Kidney (tissue), 14 donors: ENCODE measurements around the gene CLEC5A. TPM values are rescaled to one million over a fixed set of nuclear protein-coding genes. Genes with fewer than 3 reads are reported as not detected.

Experiments used
- DNase-seq, 5 donors: peaks; one replicate each; pipeline ENCODE4 v3.0.0-alpha.2; 2013 to 2020
- FAIRE-seq: peaks from 2 replicates; lab custom pipeline; 2012; peaks lifted over from hg19 to GRCh38; lab: Jason Lieb, UNC
- H3K27ac ChIP-seq, 2 donors: one replicate each; pipeline ENCODE4 v1.7.0; 2013; ENCODE audit warnings: low read depth in 2 of 2, low read length in 2 of 2, inconsistent platforms in 1 of 2
- H3K27me3 ChIP-seq: one replicate; pipeline ENCODE4 v1.7.1; 2013; ENCODE audit warnings: low read length, inconsistent platforms; ENCODE audit not compliant: control insufficient read depth, insufficient read depth
- H3K36me3 ChIP-seq, 3 donors: one replicate each; pipeline versions ENCODE4 v1.7.0 to v1.7.1; 2013; ENCODE audit warnings: low read length in 3 of 3, control low read depth in 1 of 3, inconsistent platforms in 1 of 3; ENCODE audit not compliant: insufficient read depth in 3 of 3, control insufficient read depth in 2 of 3
- H3K4me1 ChIP-seq, 3 donors: one replicate each; pipeline versions ENCODE4 v1.7.0 to v1.7.1; 2013; ENCODE audit warnings: low read length in 3 of 3, inconsistent platforms in 1 of 3, low read depth in 1 of 3; ENCODE audit not compliant: control insufficient read depth in 2 of 3, insufficient read depth in 2 of 3
- H3K4me3 ChIP-seq, 3 donors: one replicate each; pipeline versions ENCODE4 v1.7.0 to v1.8.1; 2013; ENCODE audit warnings: low read length in 3 of 3, control low read depth in 1 of 3, inconsistent platforms in 1 of 3
- H3K9ac ChIP-seq, 3 donors: one replicate each; pipeline versions ENCODE4 v1.7.0 to v1.7.1; 2013; ENCODE audit warnings: low read length in 3 of 3, control low read depth in 1 of 3, inconsistent platforms in 1 of 3
- H3K9me3 ChIP-seq, 3 donors: one replicate each; pipeline versions ENCODE4 v1.7.0 to v1.7.1; 2013; ENCODE audit warnings: low read length in 3 of 3, control low read depth in 1 of 3, inconsistent platforms in 1 of 3; ENCODE audit not compliant: control insufficient read depth in 2 of 3, insufficient read depth in 1 of 3
- intact Hi-C: fragments of 100-400 bp; cut with DNase I; formaldehyde crosslinking; loops from one replicate; pipeline ENCODE4 v1.11.1; 2022
- polyA plus RNA-seq: library from polyadenylated mRNA; stranded (reverse); fragments of 350-450 nt; fragmentation: Illumina TruSeq; extraction: RNeasy Lipid Tissue Mini Kit (QIAGEN cat#74804); gene quantifications from one replicate; pipeline ENCODE4 v1.2.3, GENCODE V29; 2014; ENCODE audit warnings: low read depth, low replicate concordance; ENCODE audit not compliant: insufficient read depth
- total RNA-seq: library from RNA; stranded (reverse); fragmentation: NEBNext Ultra II Directional; extraction: Animal tissue kit (Norgen Biotek cat#: 25700); gene quantifications from one replicate; pipeline ENCODE4 v1.2.1, GENCODE V29; 2021
- TF ChIP-seq, protein P1 (sequence below): IDR thresholded peaks from 3 replicates; pipeline ENCODE4 v1.5.1; 2012; ENCODE audit warnings: mild to moderate bottlenecking, moderate library complexity, borderline replicate concordance; ENCODE audit not compliant: insufficient read depth; ENCODE audit errors: extremely low read depth
- donor health status: control.
- donor health status: control.
- donor health status: control.
- donor health status: control.
- donor health status: control.
- donor health status: DM: yes; HTN: yes; CAD: no.
- donor health status: Normal renal cell carcinoma (clear cell type).

CLEC5A gene
- total and polyA plus RNA-seq, 2 donors from 2014 or later = 2.9 TPM; not detected in 1

DNA sequence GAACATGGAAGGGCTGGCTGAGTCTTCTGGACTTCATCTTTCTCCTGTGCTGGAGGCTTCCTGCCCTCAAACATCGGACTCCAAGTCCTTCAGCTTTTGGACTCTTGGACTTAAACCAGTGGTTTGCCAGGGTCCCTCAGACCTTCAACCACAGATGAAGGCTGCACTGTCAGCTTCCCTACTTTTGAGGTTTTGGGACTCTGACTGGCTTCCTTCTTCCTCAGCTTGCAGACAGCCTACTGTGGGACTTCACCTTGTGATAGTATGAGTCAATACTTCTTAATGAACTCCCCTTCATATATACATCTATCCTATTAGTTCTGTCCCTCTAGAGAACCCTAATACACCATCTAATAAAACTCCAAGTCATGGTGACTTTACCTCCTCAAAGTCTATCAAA lies 4.0 kb upstream of the CLEC5A start:
- no peaks in the 10 kb centered on the region for H3K27me3 ChIP-seq
- no peaks in the 10 kb centered on the region for H3K9me3 ChIP-seq
- no peak overlapping the region for H3K4me3 ChIP-seq
- DNase-seq (no peak), FAIRE-seq (no peak)
- intact Hi-C loops = no loop called here
- no peaks in the 10 kb centered on the region for H3K36me3 ChIP-seq
- TF ChIP-seq, protein P1, sequence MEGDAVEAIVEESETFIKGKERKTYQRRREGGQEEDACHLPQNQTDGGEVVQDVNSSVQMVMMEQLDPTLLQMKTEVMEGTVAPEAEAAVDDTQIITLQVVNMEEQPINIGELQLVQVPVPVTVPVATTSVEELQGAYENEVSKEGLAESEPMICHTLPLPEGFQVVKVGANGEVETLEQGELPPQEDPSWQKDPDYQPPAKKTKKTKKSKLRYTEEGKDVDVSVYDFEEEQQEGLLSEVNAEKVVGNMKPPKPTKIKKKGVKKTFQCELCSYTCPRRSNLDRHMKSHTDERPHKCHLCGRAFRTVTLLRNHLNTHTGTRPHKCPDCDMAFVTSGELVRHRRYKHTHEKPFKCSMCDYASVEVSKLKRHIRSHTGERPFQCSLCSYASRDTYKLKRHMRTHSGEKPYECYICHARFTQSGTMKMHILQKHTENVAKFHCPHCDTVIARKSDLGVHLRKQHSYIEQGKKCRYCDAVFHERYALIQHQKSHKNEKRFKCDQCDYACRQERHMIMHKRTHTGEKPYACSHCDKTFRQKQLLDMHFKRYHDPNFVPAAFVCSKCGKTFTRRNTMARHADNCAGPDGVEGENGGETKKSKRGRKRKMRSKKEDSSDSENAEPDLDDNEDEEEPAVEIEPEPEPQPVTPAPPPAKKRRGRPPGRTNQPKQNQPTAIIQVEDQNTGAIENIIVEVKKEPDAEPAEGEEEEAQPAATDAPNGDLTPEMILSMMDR = no peak
- no peak overlapping the region for H3K27ac ChIP-seq
- H3K4me1 ChIP-seq = no peaks in the 10 kb centered on the region
- H3K9ac ChIP-seq = no peak overlapping the region

DNA sequence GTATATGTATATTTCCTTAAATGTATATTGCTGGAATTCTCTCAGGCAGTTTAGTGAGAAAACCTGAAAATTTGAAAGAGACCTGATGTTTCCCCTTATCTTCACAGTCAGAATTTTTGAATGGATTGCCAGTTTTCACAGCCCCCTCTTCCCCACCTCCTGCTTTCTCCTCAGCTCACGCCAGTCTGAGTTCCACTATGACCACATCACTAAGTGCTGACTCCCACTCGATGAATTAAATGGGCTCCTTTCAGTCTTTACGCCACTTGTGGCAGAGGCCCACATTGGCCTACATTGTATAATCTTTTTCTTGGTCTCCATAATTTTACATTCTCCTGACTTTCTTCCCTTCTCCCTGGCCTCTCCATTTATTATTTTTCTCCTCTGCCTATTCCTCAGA lies 3.1 kb upstream of the CLEC5A start:
- Histone ChIP-seq H3K9me3 (no peaks in the 10 kb centered on the region), H3K27ac (no peak overlapping the region), H3K4me1 (no peaks in the 10 kb centered on the region), H3K9ac (no peak overlapping the region), H3K4me3 (no peak overlapping the region), H3K36me3 (no peaks in the 10 kb centered on the region), H3K27me3 (no peaks in the 10 kb centered on the region)
- intact Hi-C loops = no loop called here
- DNase-seq (no peak), FAIRE-seq (no peak)
- TF ChIP-seq, protein P1 = no peak

DNA sequence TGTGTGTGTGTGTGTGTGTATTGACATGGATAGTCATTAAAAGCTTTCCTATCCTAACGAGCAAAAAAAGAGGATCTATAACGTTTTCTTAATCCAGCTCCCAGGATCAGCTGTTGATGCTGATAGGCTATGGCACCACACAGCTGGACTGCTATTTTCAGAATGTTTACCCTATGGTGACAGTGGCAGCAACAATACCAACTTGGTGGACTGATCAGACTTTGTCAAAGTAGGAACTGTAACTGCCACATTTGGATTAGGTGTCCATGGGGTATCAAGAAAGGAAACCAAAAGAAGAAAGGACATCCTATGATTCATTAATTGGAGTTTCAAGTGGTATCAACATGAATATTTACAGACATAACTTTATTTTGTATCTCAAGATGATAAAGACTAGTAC lies 2.7 kb upstream of the CLEC5A start:
- no peak for DNase-seq
- FAIRE-seq = no peak
- TF ChIP-seq, protein P1 = no peak
- no peak overlapping the region for H3K4me3 ChIP-seq
- no peaks in the 10 kb centered on the region for H3K27me3 ChIP-seq
- intact Hi-C loops = no loop called here
- H3K4me1 ChIP-seq = no peaks in the 10 kb centered on the region
- no peak overlapping the region for H3K27ac ChIP-seq
- H3K9ac ChIP-seq = no peak overlapping the region
- no peaks in the 10 kb centered on the region for H3K9me3 ChIP-seq
- no peaks in the 10 kb centered on the region for H3K36me3 ChIP-seq

DNA sequence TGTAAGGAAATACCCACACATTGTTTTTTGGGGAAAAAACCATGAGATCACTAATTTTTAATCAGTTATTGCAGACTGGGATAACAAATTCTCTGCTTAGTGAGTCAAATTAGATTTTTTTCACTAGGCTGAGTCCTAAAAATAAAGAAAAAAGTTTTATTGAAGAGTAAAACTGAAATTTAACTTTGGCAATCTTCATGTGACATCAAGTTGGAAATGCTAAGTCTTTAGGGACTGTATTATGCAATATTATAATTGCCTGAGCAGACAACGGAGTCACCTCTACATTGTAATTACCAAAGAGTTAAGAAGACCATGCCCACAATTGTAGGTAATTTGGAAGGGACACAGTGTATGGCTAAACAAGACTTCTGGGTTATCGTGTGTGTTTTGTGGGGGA lies 2.2 kb upstream of the CLEC5A start:
- intact Hi-C loops = no loop called here
- Histone ChIP-seq H3K9me3 (no peaks in the 10 kb centered on the region), H3K4me1 (no peaks in the 10 kb centered on the region), H3K4me3 (no peak overlapping the region), H3K27ac (no peak overlapping the region), H3K9ac (no peak overlapping the region), H3K27me3 (no peaks in the 10 kb centered on the region), H3K36me3 (no peaks in the 10 kb centered on the region)
- FAIRE-seq (no peak), DNase-seq (no peak)
- TF ChIP-seq, protein P1 = no peak
